WI38 (cell line): ENCODE data around the gene MYO9A.

Experiments used
- H3K4me3 ChIP-seq: 2 replicates; pipeline ENCODE4 v1.5.1; 2011; ENCODE audit warnings: low read depth, mild to moderate bottlenecking, control low read depth, low read length
- CTCF ChIP-seq: IDR thresholded peaks from 2 replicates; pipeline ENCODE4 v1.5.1; 2012; ENCODE audit warnings: low read depth, mild to moderate bottlenecking, control low read depth, low read length

MYO9A gene

GRCh38 chr15:71973366-71973765 is 144.6 kb downstream of the MYO9A start:
- no peak overlapping the region for H3K4me3 ChIP-seq
- no peak for TF ChIP-seq CTCF

DNA sequence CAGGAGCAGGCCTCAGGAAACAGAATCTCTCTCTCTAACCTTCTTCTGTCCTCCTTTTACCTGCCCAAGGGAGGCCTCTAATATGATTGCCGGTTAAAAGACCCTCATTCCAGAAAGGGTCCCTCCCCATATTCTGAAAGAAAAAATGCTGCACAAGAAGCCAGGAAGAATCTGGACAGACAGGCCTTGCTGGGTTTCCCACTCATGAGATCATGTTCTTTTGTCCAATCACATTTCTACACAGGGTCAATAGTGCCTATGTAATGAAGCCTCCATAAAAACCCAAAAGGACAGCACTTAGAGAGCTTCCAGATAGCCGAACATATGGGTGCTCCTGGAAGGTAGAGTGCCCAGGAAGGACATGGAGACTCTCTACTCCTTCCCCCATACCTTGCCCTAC is 146.0 kb downstream of the MYO9A start:
- H3K4me3 ChIP-seq: no peak overlapping the region
- no peak for TF ChIP-seq CTCF

DNA sequence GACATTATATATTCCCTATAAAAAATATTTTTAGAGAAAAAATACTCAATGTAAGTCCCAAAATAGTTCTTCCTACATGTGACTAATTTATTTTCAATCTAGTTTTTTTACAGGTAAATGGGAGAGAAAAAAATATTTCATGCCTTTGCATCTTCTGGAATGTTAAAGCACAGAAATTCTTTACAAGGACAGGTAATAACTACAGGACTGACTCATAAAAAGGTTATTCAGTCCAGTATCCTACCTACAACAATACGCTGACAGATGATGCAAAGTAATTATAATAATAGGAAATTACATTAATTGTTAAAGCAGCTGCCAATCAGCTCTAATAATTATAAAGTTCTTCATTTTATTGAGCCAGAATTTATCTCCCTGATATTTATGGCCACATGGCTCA is 147.5 kb downstream of the MYO9A start:
- H3K4me3 ChIP-seq: no peak overlapping the region
- TF ChIP-seq CTCF: no peak

- H3K4me3 ChIP-seq: no peak overlapping the region
- no peak for TF ChIP-seq CTCF
These were observed 155.4 kb downstream of the MYO9A start for GRCh38 chr15:71962537-71962936.

DNA sequence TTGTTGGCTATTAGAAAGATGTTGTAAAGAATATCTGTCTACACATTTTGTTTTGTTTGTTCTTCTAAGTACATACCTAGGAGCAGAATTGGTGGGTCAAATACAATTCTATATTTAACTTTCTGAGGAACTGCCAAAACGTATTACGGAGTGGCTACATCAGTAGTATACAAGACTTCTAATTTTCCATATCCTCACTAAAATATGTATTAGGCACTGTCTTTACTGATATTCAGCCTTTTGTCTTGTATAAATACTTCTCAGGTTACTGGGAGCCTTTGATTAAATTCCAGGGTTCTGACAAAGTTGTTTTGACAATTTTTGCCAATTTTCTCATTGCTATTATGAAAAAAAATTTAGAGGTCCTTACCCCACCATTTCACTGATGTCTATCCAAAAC is 160.9 kb downstream of the MYO9A start:
- TF ChIP-seq CTCF: no peak
- no peak overlapping the region for H3K4me3 ChIP-seq

GRCh38 chr15:71951134-71951533 is 166.8 kb downstream of the MYO9A start:
- no peak for TF ChIP-seq CTCF
- no peak overlapping the region for H3K4me3 ChIP-seq

- no peak for TF ChIP-seq CTCF
- H3K4me3 ChIP-seq: no peak overlapping the region
These were observed 172.9 kb downstream of the MYO9A start for GRCh38 chr15:71945012-71945411.

DNA sequence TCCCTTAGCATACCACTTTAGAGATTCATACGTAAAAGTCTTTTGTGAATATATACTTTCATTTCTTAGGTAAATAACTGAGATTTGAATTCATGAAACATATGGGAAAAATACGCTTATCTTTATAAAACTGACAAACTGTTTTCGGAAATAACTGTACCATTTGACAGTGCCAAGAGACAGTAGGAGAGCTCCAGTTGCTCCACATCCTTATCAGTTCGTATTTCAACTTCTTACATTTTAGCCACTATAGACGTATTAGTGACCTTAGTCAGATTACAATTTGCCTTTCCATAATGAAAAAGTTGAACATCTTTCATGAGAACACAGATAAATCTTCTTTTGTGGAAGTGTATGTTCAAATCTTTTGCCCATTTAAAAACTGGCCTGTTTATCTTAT is 174.1 kb downstream of the MYO9A start:
- TF ChIP-seq CTCF: no peak
- H3K4me3 ChIP-seq: no peak overlapping the region
